ENCODE data around the gene C4orf50. TPM values are rescaled to one million over a fixed set of nuclear protein-coding genes. Genes with fewer than 3 reads are reported as not detected.

Gene C4orf50
- total and polyA plus RNA-seq, 2 experiments from 2014 or later = 0.06 to 0.31 TPM

DNA sequence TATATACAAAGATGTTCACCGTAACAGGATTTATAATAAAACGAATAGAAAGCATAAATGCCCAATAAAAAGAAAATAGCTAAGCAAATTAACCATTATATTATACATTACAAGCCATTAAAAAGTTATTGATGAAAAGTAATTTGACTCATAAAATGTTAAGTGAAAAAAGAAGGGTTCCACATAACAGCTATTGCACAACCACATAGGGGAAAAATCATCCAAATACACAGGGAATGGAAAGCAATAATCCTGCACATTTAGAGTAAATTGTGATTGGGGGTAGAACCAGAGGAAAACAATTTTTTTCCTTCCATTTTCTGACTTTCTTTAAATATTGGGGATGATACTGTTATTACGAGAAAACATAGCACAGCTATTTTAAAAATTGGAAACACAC, 163.3 kb downstream of the C4orf50 start:
- H3K27ac Mint-ChIP-seq = no peak overlapping the region
- Histone ChIP-seq H3K4me1 (ENCODE audit: insufficient read depth) (no peaks in the 10 kb centered on the region), H3K9me2 (ENCODE audit: insufficient read depth) (no peaks in the 10 kb centered on the region), H3K27ac (ENCODE audit: low read depth) (no peak overlapping the region), H2AFZ (no peak overlapping the region), H4K20me1 (replicated peaks; ENCODE audit: insufficient read depth) (peaks cover 35% of the 10 kb centered on the region), H3K4me2 (no peak overlapping the region), H3F3A (replicated peaks; ENCODE audit: low read depth) (no peaks in the 10 kb centered on the region), H3K27me3 (ENCODE audit: insufficient read depth) (no peaks in the 10 kb centered on the region), H3K79me2 (replicated peaks; ENCODE audit: insufficient read depth) (peaks cover 37% of the 10 kb centered on the region), H3K36me3 (ENCODE audit: insufficient read depth) (peaks cover 31% of the 10 kb centered on the region), H3K4me3 (no peak overlapping the region)
- H3K4me3 Mint-ChIP-seq = no peak overlapping the region
- no peak for TF ChIP-seq NANOG (IDR thresholded peaks at IDR 0.05; ENCODE audit: borderline replicate concordance)
- TF ChIP-seq, protein P1, sequence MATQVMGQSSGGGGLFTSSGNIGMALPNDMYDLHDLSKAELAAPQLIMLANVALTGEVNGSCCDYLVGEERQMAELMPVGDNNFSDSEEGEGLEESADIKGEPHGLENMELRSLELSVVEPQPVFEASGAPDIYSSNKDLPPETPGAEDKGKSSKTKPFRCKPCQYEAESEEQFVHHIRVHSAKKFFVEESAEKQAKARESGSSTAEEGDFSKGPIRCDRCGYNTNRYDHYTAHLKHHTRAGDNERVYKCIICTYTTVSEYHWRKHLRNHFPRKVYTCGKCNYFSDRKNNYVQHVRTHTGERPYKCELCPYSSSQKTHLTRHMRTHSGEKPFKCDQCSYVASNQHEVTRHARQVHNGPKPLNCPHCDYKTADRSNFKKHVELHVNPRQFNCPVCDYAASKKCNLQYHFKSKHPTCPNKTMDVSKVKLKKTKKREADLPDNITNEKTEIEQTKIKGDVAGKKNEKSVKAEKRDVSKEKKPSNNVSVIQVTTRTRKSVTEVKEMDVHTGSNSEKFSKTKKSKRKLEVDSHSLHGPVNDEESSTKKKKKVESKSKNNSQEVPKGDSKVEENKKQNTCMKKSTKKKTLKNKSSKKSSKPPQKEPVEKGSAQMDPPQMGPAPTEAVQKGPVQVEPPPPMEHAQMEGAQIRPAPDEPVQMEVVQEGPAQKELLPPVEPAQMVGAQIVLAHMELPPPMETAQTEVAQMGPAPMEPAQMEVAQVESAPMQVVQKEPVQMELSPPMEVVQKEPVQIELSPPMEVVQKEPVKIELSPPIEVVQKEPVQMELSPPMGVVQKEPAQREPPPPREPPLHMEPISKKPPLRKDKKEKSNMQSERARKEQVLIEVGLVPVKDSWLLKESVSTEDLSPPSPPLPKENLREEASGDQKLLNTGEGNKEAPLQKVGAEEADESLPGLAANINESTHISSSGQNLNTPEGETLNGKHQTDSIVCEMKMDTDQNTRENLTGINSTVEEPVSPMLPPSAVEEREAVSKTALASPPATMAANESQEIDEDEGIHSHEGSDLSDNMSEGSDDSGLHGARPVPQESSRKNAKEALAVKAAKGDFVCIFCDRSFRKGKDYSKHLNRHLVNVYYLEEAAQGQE (IDR thresholded peaks at IDR 0.05; ENCODE audit: unreplicated experiment) = no peak
- TF ChIP-seq JUNB (IDR thresholded peaks at IDR 0.05; ENCODE audit: unreplicated experiment) = no peak
- TF ChIP-seq CREB1 (CRISPR knock-in tag; IDR thresholded peaks at IDR 0.05; ENCODE audit: low read depth) = no peak
- no peak for TF ChIP-seq EZH2 (IDR thresholded peaks at IDR 0.05; ENCODE audit: low read depth, unreplicated experiment)
- no peak for TF ChIP-seq STAT1 (IDR thresholded peaks at IDR 0.05; ENCODE audit: unreplicated experiment)
- no peak for TF ChIP-seq EZH2phosphoT487 (IDR thresholded peaks at IDR 0.05; ENCODE audit: unreplicated experiment)
- TF ChIP-seq CTCF (conservative IDR thresholded peaks at IDR 0.05; ENCODE audit: low read depth in 2 of 2) = no peak
- TF ChIP-seq POLR2AphosphoS5 (IDR thresholded peaks at IDR 0.05; ENCODE audit: low read depth) = no peak
- peaks cover 10% of the 10 kb centered on the region; the same call in 2 of the 3 replicates for H3K4me1 Mint-ChIP-seq
- no peaks in the 10 kb centered on the region for H3K27me3 Mint-ChIP-seq (ENCODE audit: insufficient read depth, low read depth, poor library complexity)
- DNase-seq (ENCODE audit: low spot score) (no peak), ATAC-seq (no peak)
- peaks cover 21% of the 10 kb centered on the region for H3K36me3 Mint-ChIP-seq (ENCODE audit: low read depth)
- no peaks in the 10 kb centered on the region for H3K9me3 Mint-ChIP-seq

- ATAC-seq (peak; percentile 35; the same call in 2 of the 3 replicates), DNase-seq (ENCODE audit: low spot score) (no peak)
- Histone ChIP-seq H3K9me2 (ENCODE audit: insufficient read depth) (no peaks in the 10 kb centered on the region), H3K27me3 (ENCODE audit: insufficient read depth) (no peaks in the 10 kb centered on the region), H3K4me2 (no peak overlapping the region), H2AFZ (no peak overlapping the region), H3K4me1 (ENCODE audit: insufficient read depth) (no peaks in the 10 kb centered on the region), H3K27ac (ENCODE audit: low read depth) (peak overlapping the region; percentile 59; the same call in 1 of the 2 replicates), H3F3A (replicated peaks; ENCODE audit: low read depth) (no peaks in the 10 kb centered on the region), H3K36me3 (ENCODE audit: insufficient read depth) (peaks cover 47% of the 10 kb centered on the region), H4K20me1 (replicated peaks; ENCODE audit: insufficient read depth) (peaks cover 40% of the 10 kb centered on the region), H3K79me2 (replicated peaks; ENCODE audit: insufficient read depth) (peaks cover 16% of the 10 kb centered on the region), H3K4me3 (no peak overlapping the region)
- Mint-ChIP-seq H3K27ac (peak overlapping the region; percentile 66; the same call in 1 of the 2 replicates), H3K36me3 (ENCODE audit: low read depth) (peaks cover 43% of the 10 kb centered on the region), H3K4me1 (peaks cover 10% of the 10 kb centered on the region; the same call in 2 of the 3 replicates), H3K9me3 (no peaks in the 10 kb centered on the region), H3K27me3 (ENCODE audit: insufficient read depth, low read depth, poor library complexity) (no peaks in the 10 kb centered on the region), H3K4me3 (no peak overlapping the region)
- no peak for TF ChIP-seq CREB1 (CRISPR knock-in tag; IDR thresholded peaks at IDR 0.05; ENCODE audit: low read depth)
- TF ChIP-seq, protein P2, sequence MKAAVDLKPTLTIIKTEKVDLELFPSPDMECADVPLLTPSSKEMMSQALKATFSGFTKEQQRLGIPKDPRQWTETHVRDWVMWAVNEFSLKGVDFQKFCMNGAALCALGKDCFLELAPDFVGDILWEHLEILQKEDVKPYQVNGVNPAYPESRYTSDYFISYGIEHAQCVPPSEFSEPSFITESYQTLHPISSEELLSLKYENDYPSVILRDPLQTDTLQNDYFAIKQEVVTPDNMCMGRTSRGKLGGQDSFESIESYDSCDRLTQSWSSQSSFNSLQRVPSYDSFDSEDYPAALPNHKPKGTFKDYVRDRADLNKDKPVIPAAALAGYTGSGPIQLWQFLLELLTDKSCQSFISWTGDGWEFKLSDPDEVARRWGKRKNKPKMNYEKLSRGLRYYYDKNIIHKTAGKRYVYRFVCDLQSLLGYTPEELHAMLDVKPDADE (IDR thresholded peaks at IDR 0.05) = no peak
These were observed 165.6 kb downstream of the C4orf50 start for GRCh38 chr4:5852523-5853202.

Measured in GM23338 (cell line).